ENCODE data around the gene XPO6.

DNA sequence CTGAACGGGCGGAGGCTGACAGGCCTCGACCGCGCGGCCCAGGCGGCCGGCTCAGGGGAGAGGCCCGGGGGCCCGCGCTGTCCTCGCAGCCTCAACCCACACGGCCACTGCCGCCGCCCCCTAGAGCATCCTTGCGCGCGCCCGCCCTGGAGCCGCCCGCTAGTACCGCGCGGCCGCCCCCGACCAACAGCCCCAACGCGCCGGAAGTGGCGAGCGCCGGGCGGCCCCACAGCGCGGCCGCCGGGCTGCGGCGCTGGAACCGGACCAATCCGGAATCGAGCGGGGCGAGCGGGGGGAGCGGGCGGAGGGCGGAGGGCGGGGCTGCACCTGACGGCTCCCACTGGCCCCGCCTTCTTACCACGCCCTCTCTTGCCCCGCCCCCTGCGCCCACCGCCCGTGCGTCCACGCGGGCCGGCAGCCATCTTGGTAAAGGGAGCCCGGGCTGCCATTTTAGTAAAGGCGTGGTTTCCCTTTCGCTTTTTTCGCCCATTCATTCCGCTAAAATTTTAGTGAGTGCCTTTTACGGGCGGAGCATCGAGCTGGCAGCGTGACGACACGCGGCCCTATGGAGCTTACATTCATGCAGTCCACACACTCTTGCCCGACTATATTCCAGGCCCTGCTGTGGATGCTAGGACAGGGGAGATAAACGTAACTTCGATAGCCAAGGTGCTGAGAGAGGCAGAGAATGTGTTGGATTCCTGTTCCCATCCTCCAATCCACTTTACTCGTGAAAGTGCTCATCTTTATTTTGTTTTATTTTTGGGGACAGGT, at the start of gene XPO6:
- TF ChIP-seq, protein P1, sequence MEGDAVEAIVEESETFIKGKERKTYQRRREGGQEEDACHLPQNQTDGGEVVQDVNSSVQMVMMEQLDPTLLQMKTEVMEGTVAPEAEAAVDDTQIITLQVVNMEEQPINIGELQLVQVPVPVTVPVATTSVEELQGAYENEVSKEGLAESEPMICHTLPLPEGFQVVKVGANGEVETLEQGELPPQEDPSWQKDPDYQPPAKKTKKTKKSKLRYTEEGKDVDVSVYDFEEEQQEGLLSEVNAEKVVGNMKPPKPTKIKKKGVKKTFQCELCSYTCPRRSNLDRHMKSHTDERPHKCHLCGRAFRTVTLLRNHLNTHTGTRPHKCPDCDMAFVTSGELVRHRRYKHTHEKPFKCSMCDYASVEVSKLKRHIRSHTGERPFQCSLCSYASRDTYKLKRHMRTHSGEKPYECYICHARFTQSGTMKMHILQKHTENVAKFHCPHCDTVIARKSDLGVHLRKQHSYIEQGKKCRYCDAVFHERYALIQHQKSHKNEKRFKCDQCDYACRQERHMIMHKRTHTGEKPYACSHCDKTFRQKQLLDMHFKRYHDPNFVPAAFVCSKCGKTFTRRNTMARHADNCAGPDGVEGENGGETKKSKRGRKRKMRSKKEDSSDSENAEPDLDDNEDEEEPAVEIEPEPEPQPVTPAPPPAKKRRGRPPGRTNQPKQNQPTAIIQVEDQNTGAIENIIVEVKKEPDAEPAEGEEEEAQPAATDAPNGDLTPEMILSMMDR (IDR thresholded peaks at IDR 0.05) = no peak
- TF ChIP-seq POLR2A (IDR thresholded peaks at IDR 0.05) = peak in 3 of 4 donors; percentile 37 to 86 (median 76)
